HG03432 (cell line): ENCODE measurements around the gene IFTAP.

ENCODE experiments used
- ATAC-seq: cut with Tn5 transposase; IDR thresholded peaks from one replicate; pipeline ENCODE4 v1.9.1; 2021; ENCODE audit warnings: mild to moderate bottlenecking, moderate library complexity; ENCODE audit not compliant: unreplicated experiment

IFTAP gene

DNA sequence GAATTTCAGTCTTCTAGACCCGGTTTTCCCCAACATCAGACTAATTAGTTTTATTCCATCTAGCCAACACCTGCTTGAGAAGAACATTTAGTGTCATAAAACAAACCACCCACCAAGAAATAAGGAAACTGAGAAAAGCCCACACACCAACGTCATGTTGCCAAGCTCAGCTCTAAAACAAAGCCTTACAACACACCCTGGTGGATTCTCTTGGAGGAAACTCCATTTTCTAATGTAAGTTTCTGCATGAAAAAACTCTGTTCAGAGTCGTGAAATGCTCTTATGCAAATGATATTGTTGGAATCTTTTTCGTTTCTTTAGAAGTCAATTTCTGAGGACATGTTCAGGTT lies 108.7 kb downstream of the IFTAP start:
- peak; percentile 67 for ATAC-seq
